ENCODE data around the gene ARFRP1. TPM values are rescaled to one million over a fixed set of nuclear protein-coding genes. Genes with fewer than 3 reads are reported as not detected.

Gene ARFRP1
- polyA plus RNA-seq, 1 experiment: 23.8 TPM

DNA sequence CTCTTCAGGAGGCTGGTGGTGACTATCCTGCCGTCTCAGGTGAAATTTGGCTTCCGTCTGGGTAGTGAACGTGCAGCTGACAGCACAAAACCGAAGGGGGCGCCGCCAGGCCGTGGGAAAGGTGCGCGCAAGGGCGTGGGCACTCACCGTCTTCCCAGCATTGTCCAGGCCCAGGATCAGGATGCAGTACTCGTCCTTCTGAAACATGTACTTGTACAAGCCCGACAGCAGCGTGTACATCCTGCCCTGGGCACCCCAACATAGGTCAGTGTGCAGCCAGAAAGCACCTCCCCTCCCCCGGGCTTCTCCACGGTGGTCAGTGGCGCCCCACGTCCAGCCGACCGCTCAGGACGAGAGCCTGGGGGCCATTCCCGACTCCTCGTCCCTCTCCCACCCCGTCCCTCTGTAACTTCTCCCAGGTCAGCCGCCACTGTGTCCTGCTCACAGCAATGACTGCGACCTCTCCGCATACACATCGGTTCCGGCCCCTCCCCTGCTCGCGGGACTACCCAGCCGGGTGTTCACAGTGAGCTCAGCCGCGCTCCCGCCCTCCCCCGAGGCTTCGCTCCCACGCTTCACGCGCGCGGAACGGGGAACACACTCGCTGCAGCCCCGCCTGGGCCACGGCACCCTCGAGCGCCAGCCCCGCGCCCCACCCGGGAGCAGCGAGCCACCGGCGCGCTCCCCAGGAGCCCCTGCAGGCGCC, 771 bp downstream of the ARFRP1 start:
- POLR2A ChIA-PET: interaction anchor here (0.5 to 2.3 kb wide), 7 partner anchors 9 to 250 kb away, joined by 3 to 15 read pairs (median 5); partner anchors contain the start of genes RTEL1, TPD52L2 and UCKL1
- H3K9me3 ChIP-seq (ENCODE audit: control insufficient read depth, insufficient read depth, low read length): peaks cover 3% of the 10 kb centered on the region; the same call in 1 of the 2 replicates
- no peak overlapping the region for H3K27ac ChIP-seq (ENCODE audit: low read depth, low read length)
- CTCF ChIA-PET: no interaction called here
- H3K4me3 ChIP-seq (ENCODE audit: low read depth, low read length): peak overlapping the region; percentile 81
- TF ChIP-seq, protein P1, sequence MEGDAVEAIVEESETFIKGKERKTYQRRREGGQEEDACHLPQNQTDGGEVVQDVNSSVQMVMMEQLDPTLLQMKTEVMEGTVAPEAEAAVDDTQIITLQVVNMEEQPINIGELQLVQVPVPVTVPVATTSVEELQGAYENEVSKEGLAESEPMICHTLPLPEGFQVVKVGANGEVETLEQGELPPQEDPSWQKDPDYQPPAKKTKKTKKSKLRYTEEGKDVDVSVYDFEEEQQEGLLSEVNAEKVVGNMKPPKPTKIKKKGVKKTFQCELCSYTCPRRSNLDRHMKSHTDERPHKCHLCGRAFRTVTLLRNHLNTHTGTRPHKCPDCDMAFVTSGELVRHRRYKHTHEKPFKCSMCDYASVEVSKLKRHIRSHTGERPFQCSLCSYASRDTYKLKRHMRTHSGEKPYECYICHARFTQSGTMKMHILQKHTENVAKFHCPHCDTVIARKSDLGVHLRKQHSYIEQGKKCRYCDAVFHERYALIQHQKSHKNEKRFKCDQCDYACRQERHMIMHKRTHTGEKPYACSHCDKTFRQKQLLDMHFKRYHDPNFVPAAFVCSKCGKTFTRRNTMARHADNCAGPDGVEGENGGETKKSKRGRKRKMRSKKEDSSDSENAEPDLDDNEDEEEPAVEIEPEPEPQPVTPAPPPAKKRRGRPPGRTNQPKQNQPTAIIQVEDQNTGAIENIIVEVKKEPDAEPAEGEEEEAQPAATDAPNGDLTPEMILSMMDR (IDR thresholded peaks at IDR 0.05; ENCODE audit: low read depth, low read length): peak; percentile 30
- DNase-seq (ENCODE audit: low read depth, low spot score): no peak
- no peaks in the 10 kb centered on the region for H3K27me3 ChIP-seq (ENCODE audit: control insufficient read depth, insufficient read depth, low read length)

DNA sequence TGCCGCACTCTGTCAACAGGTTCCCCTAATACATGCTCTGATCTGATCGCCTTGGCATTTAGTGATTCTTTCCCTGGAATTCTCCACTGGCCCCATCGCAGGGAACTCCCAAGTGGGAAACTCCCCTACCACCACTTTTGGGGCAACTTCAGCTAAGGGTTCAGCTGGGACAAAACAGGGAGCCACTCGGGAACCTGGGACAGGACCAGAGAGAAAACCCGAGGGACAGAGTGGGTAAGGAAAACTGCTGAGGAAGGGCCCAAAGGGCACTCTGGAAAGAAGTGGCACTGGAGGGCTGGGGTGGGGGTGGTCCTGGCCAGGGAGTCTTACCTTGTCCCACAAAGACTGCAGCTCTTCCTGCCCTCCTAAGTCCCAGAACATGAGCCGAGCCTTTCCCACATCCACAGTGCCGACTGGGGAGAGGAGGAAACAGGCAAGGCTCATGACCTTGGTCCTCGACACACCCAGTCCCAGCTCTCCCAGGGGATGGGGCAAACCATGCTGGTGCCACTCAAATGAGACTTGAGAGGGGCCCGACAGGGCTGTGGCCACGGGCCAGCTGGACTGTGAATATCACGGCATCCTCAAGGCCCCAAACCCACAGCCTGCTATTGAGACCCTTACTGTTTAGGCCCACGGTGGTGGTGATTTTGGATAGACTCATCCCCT, 1.6 kb downstream of the ARFRP1 start:
- peak overlapping the region; percentile 81 for H3K4me3 ChIP-seq (ENCODE audit: low read depth, low read length)
- TF ChIP-seq, protein P1 (IDR thresholded peaks at IDR 0.05; ENCODE audit: low read depth, low read length): no peak
- ChIA-PET CTCF (no interaction called here), POLR2A (no interaction called here)
- no peaks in the 10 kb centered on the region for H3K27me3 ChIP-seq (ENCODE audit: control insufficient read depth, insufficient read depth, low read length)
- peaks cover under 1% of the 10 kb centered on the region; the same call in 1 of the 2 replicates for H3K9me3 ChIP-seq (ENCODE audit: control insufficient read depth, insufficient read depth, low read length)
- no peak overlapping the region for H3K27ac ChIP-seq (ENCODE audit: low read depth, low read length)
- no peak for DNase-seq (ENCODE audit: low read depth, low spot score)

DNA sequence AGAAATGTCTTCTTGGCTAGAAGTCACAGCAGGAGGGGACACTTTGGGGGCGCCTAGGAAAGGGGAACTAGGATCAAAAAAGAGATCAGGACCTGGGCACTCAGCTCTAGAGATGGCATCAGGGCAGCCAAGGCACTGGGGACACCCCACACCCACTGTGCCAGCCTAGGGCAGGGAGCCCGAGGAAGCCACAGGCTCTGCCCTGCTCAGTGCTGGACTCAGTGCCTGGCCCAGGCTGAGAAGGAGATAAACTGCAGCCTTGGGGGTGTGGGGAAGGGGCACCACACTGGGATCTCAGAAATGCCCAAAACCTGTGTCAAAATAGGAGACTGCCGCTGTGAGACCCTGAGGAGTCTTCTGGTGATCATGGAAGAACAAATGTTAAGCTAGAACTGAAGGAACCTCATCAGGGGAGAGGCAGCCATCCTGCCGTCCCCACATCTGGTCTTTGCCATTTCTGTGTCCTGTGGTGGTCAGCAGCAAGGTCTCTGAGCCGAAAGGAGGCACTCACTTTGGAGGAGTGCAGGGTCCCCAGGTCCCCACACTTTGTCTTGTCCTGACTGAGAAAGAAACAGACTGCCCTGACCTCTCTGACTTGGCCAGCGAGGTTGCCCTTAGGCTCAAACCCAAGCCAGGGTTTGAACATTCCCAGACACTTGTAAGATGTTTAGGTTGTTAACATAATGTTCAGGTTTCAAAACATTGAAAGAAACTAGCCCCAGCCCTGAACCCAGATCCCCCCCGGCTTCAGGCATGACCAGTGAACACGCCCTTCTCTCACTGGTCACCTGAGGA, 2.3 kb downstream of the ARFRP1 start:
- H3K4me3 ChIP-seq (ENCODE audit: low read depth, low read length): no peak overlapping the region
- POLR2A ChIA-PET: no interaction called here
- H3K27me3 ChIP-seq (ENCODE audit: control insufficient read depth, insufficient read depth, low read length): no peaks in the 10 kb centered on the region
- no peaks in the 10 kb centered on the region; the same call in 1 of the 2 replicates for H3K9me3 ChIP-seq (ENCODE audit: control insufficient read depth, insufficient read depth, low read length)
- TF ChIP-seq, protein P1 (IDR thresholded peaks at IDR 0.05; ENCODE audit: low read depth, low read length): no peak
- no peak overlapping the region for H3K27ac ChIP-seq (ENCODE audit: low read depth, low read length)
- CTCF ChIA-PET: no interaction called here
- no peak for DNase-seq (ENCODE audit: low read depth, low spot score)

DNA sequence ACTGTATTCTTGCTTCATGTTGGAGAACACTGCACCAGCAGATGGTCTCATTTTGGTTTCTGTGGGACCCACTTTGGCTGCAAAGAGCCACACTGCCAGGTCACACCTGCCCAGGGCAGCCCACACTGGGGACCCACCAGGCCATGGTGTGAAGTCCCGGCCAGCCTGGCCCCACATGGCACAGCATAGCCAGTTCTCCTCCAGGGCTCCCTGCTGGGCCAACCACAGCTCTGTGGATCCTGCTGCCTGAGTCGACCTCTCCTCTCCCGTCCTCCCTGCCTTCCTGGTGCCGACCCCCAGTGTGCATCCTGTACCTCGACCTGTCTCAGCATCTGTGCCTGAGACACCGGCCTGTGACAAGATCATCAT, 3.0 kb downstream of the ARFRP1 start:
- no peak overlapping the region for H3K27ac ChIP-seq (ENCODE audit: low read depth, low read length)
- TF ChIP-seq, protein P1 (IDR thresholded peaks at IDR 0.05; ENCODE audit: low read depth, low read length): no peak
- no peaks in the 10 kb centered on the region; the same call in 1 of the 2 replicates for H3K9me3 ChIP-seq (ENCODE audit: control insufficient read depth, insufficient read depth, low read length)
- ChIA-PET POLR2A (no interaction called here), CTCF (no interaction called here)
- DNase-seq (ENCODE audit: low read depth, low spot score): no peak
- H3K4me3 ChIP-seq (ENCODE audit: low read depth, low read length): no peak overlapping the region
- no peaks in the 10 kb centered on the region for H3K27me3 ChIP-seq (ENCODE audit: control insufficient read depth, insufficient read depth, low read length)
